ENCODE results near the gene LEPROT. TPM values are rescaled to one million over a fixed set of nuclear protein-coding genes. Genes with fewer than 3 reads are reported as not detected.

The LEPROT gene
- total RNA-seq, 1 experiment from 2014 or later = 18.4 TPM

GRCh38 chr1:65432918-65433317, 12.4 kb downstream of the LEPROT start:
- no peak overlapping the region for H3K4me2 ChIP-seq (ENCODE audit: low read length)
- peaks cover 19% of the 10 kb centered on the region for H3K4me1 ChIP-seq (ENCODE audit: insufficient read depth, low read length)
- H3K9me2 ChIP-seq (replicated peaks; ENCODE audit: low read length) = no peaks in the 10 kb centered on the region
- intact Hi-C loops (cut with micrococcal nuclease) = loop anchor here (5.0 kb wide), 1 partner anchor 254 kb away; no protein-coding TSS in a partner anchor
- TSS peak; percentile 22 for BruUV-seq (replicated peaks)
- ChIA-PET POLR2A (ENCODE audit: unreplicated experiment) (no interaction called here), CTCF (no interaction called here)
- no peaks in the 10 kb centered on the region for H3K9me3 ChIP-seq (ENCODE audit: low read length)
- no peak overlapping the region for H3K4me3 ChIP-seq (ENCODE audit: low read length)
- ATAC-seq (no peak), DNase-seq (no peak)
- H3K36me3 ChIP-seq (ENCODE audit: low read depth, low read length) = no peaks in the 10 kb centered on the region
- no peak overlapping the region for H2AFZ ChIP-seq (ENCODE audit: low read length)
- no peak overlapping the region for H3K27ac ChIP-seq (ENCODE audit: low read length)
- no peaks in the 10 kb centered on the region for H3K27me3 ChIP-seq (ENCODE audit: low read length)
- peaks cover 4% of the 10 kb centered on the region for H3F3A ChIP-seq (ENCODE audit: low read length, unreplicated experiment)
- TF ChIP-seq EZH2phosphoT487 (IDR thresholded peaks at IDR 0.05; ENCODE audit: borderline replicate concordance, low read length) = no peak
- TF ChIP-seq EZH2 (IDR thresholded peaks at IDR 0.05; ENCODE audit: low read length, unreplicated experiment) = no peak
- no peak for TF ChIP-seq CTCF (conservative IDR thresholded peaks at IDR 0.05; ENCODE audit: low read depth, low read length)
- no peak overlapping the region for H3K9ac ChIP-seq (ENCODE audit: low read length)
- no peaks in the 10 kb centered on the region for H4K20me1 ChIP-seq (ENCODE audit: low read length)
- no peaks in the 10 kb centered on the region; the same call in 1 of the 2 replicates for H3K79me2 ChIP-seq (ENCODE audit: low read length)

GRCh38 chr1:65434255-65434654, 13.8 kb downstream of the LEPROT start:
- no peak overlapping the region for H3K4me2 ChIP-seq (ENCODE audit: low read length)
- intact Hi-C loops (cut with micrococcal nuclease) = loop anchor here (5.0 kb wide), 1 partner anchor 253 kb away; no protein-coding TSS in a partner anchor
- POLR2A ChIA-PET (ENCODE audit: unreplicated experiment) = no interaction called here
- no peak overlapping the region for H3K4me3 ChIP-seq (ENCODE audit: low read length)
- H3F3A ChIP-seq (ENCODE audit: low read length, unreplicated experiment) = peaks cover 4% of the 10 kb centered on the region
- ATAC-seq (no peak), DNase-seq (no peak)
- no peaks in the 10 kb centered on the region for H4K20me1 ChIP-seq (ENCODE audit: low read length)
- peak; percentile 39; the same call in 1 of the 2 replicates for TF ChIP-seq CTCF (conservative IDR thresholded peaks at IDR 0.05; ENCODE audit: low read depth, low read length)
- no peak for TF ChIP-seq EZH2phosphoT487 (IDR thresholded peaks at IDR 0.05; ENCODE audit: borderline replicate concordance, low read length)
- TF ChIP-seq EZH2 (IDR thresholded peaks at IDR 0.05; ENCODE audit: low read length, unreplicated experiment) = no peak
- H3K36me3 ChIP-seq (ENCODE audit: low read depth, low read length) = no peaks in the 10 kb centered on the region
- H3K27ac ChIP-seq (ENCODE audit: low read length) = no peak overlapping the region
- no peaks in the 10 kb centered on the region; the same call in 1 of the 2 replicates for H3K79me2 ChIP-seq (ENCODE audit: low read length)
- CTCF ChIA-PET = no interaction called here
- BruUV-seq (replicated peaks) = no TSS peak
- H3K9me3 ChIP-seq (ENCODE audit: low read length) = no peaks in the 10 kb centered on the region
- H3K9me2 ChIP-seq (replicated peaks; ENCODE audit: low read length) = no peaks in the 10 kb centered on the region
- no peaks in the 10 kb centered on the region for H3K27me3 ChIP-seq (ENCODE audit: low read length)
- no peak overlapping the region for H3K9ac ChIP-seq (ENCODE audit: low read length)
- H3K4me1 ChIP-seq (ENCODE audit: insufficient read depth, low read length) = peaks cover 16% of the 10 kb centered on the region
- no peak overlapping the region for H2AFZ ChIP-seq (ENCODE audit: low read length)

- H3K4me1 ChIP-seq (ENCODE audit: insufficient read depth, low read length) = peaks cover 11% of the 10 kb centered on the region
- H3K4me2 ChIP-seq (ENCODE audit: low read length) = no peak overlapping the region
- no peak overlapping the region for H3K9ac ChIP-seq (ENCODE audit: low read length)
- no peaks in the 10 kb centered on the region for H3K9me3 ChIP-seq (ENCODE audit: low read length)
- no peak overlapping the region for H3K4me3 ChIP-seq (ENCODE audit: low read length)
- H3K9me2 ChIP-seq (replicated peaks; ENCODE audit: low read length) = no peaks in the 10 kb centered on the region
- no peaks in the 10 kb centered on the region for H4K20me1 ChIP-seq (ENCODE audit: low read length)
- DNase-seq (no peak), ATAC-seq (no peak)
- H3F3A ChIP-seq (ENCODE audit: low read length, unreplicated experiment) = peaks cover 4% of the 10 kb centered on the region
- intact Hi-C loops (cut with micrococcal nuclease) = loop anchor here (5.0 kb wide), 1 partner anchor 253 kb away; no protein-coding TSS in a partner anchor
- BruUV-seq (replicated peaks) = no TSS peak
- H2AFZ ChIP-seq (ENCODE audit: low read length) = no peak overlapping the region
- no peaks in the 10 kb centered on the region for H3K27me3 ChIP-seq (ENCODE audit: low read length)
- no peaks in the 10 kb centered on the region; the same call in 1 of the 2 replicates for H3K79me2 ChIP-seq (ENCODE audit: low read length)
- ChIA-PET CTCF (interaction anchor here (1.0 kb wide), 1 partner anchor 24 kb away, joined by 4 read pairs; no protein-coding TSS in a partner anchor), POLR2A (ENCODE audit: unreplicated experiment) (no interaction called here)
- H3K36me3 ChIP-seq (ENCODE audit: low read depth, low read length) = no peaks in the 10 kb centered on the region
- H3K27ac ChIP-seq (ENCODE audit: low read length) = no peak overlapping the region
- TF ChIP-seq CTCF (conservative IDR thresholded peaks at IDR 0.05; ENCODE audit: low read depth, low read length) (no peak), EZH2 (IDR thresholded peaks at IDR 0.05; ENCODE audit: low read length, unreplicated experiment) (no peak), EZH2phosphoT487 (IDR thresholded peaks at IDR 0.05; ENCODE audit: borderline replicate concordance, low read length) (no peak)
Measured at GRCh38 chr1:65434760-65435159, 14.3 kb downstream of the LEPROT start.

Measured in PC-3 (cell line).